Mucosa of descending colon (tissue), 3 donors: ENCODE results near the gene NIPSNAP2. TPM values are rescaled to one million over a fixed set of nuclear protein-coding genes. Genes with fewer than 3 reads are reported as not detected.
"Not testable (repeated sequence)": the region's sequence is repeated elsewhere in the genome, so short reads cannot be mapped to it uniquely, and the experiment has no call there.

ENCODE experiments used
- ATAC-seq: fragments of 200-7000 bp; cut with Tn5 transposase; one replicate; pipeline ENCODE4 v1.9.1; 2020; ENCODE audit warnings: mild to moderate bottlenecking, moderate library complexity
- DNase-seq, 3 donors: peaks; one replicate each; pipeline ENCODE4 v3.0.0-alpha.2; 2020
- H3K36me3 ChIP-seq: fragments of 200-600 bp; one replicate; pipeline ENCODE4 v1.8.0; 2021; ENCODE audit warnings: low read depth, mild to moderate bottlenecking
- H3K4me1 ChIP-seq: fragments of 200-600 bp; one replicate; pipeline ENCODE4 v1.8.0; 2021; ENCODE audit warnings: low read depth, mild to moderate bottlenecking
- H3K4me3 ChIP-seq: fragments of 200-600 bp; one replicate; pipeline ENCODE4 v1.8.0; 2021; ENCODE audit warnings: mild to moderate bottlenecking
- H3K9me3 ChIP-seq: fragments of 200-600 bp; one replicate; pipeline ENCODE4 v1.8.0; 2021; ENCODE audit warnings: mild to moderate bottlenecking
- intact Hi-C, 2 donors: fragments of 100-400 bp; cut with DNase I in 1 of 2; cut with micrococcal nuclease in 1 of 2; formaldehyde crosslinking; loops; one replicate each; pipeline versions ENCODE4 v1.11.0 to v1.11.1; 2022; cut with DNase I, micrococcal nuclease
- total RNA-seq, 3 donors: library from RNA; stranded (reverse); fragmentation: NEBNext Ultra II Directional in 2 of 3; extraction: Animal tissue kit (Norgen Biotek cat#: 25700) in 2 of 3; gene quantifications; one replicate each; pipeline versions ENCODE4 v1.2.1 to v1.2.4, GENCODE V29; 2021 to 2023
- TF ChIP-seq, protein P1 (sequence below): fragments of 200-600 bp; IDR thresholded peaks from one replicate; pipeline ENCODE4 v1.8.0; 2022; ENCODE audit warnings: antibody characterized with exemption, mild to moderate bottlenecking
- donor health status: DM: no; HTN: no; CAD: no; lungs with moderate emphysema.
- donor health status: DM: no; HTN: no; CAD: no.
- donor health status: DM: no; HTN: yes; CAD: no.

Gene NIPSNAP2
- total RNA-seq, 3 donors from 2014 or later: 59.4 to 101 (median 60.8) TPM

DNA sequence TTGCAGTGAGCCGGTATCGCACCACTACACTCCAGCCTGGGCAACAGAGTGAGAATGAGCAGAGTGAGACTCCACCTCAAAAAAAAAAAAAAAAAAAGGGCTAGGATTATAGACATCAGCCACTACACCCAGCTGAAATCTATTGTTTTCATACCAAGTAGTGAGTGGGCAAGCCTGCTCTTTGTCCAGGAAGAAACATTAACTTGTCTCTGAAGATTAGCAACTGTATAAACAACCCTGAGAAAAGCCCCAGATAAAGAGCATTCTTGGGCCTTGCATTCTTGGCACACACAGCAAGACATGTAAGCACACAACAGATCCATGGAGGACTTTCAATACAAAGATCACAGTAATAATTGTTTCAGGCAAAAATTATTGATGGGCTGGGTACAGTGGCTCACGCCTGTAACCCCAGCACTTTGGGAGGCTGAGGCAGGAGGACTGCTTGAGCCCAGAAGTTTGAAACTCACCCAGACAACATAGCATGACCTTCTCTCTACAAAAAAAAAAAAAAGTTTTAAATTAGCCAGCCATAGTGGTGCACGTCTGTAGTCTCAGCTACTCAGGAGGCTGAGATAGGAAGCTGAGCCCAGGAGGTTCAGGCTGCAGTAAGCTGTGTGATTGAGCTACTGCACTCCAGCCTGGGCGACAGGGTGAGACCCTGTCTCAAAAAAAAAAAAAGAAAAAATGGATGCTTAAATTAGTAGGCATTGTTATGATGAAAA, 82.5 kb downstream of the NIPSNAP2 start:
- H3K36me3 ChIP-seq: peaks cover 4% of the 10 kb centered on the region
- DNase-seq (no peak), ATAC-seq (no peak)
- H3K9me3 ChIP-seq: no peaks in the 10 kb centered on the region
- intact Hi-C loops: no loop called here
- peaks cover 33% of the 10 kb centered on the region for H3K4me1 ChIP-seq
- no peak overlapping the region for H3K4me3 ChIP-seq
- TF ChIP-seq, protein P1, sequence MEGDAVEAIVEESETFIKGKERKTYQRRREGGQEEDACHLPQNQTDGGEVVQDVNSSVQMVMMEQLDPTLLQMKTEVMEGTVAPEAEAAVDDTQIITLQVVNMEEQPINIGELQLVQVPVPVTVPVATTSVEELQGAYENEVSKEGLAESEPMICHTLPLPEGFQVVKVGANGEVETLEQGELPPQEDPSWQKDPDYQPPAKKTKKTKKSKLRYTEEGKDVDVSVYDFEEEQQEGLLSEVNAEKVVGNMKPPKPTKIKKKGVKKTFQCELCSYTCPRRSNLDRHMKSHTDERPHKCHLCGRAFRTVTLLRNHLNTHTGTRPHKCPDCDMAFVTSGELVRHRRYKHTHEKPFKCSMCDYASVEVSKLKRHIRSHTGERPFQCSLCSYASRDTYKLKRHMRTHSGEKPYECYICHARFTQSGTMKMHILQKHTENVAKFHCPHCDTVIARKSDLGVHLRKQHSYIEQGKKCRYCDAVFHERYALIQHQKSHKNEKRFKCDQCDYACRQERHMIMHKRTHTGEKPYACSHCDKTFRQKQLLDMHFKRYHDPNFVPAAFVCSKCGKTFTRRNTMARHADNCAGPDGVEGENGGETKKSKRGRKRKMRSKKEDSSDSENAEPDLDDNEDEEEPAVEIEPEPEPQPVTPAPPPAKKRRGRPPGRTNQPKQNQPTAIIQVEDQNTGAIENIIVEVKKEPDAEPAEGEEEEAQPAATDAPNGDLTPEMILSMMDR: no peak

DNA sequence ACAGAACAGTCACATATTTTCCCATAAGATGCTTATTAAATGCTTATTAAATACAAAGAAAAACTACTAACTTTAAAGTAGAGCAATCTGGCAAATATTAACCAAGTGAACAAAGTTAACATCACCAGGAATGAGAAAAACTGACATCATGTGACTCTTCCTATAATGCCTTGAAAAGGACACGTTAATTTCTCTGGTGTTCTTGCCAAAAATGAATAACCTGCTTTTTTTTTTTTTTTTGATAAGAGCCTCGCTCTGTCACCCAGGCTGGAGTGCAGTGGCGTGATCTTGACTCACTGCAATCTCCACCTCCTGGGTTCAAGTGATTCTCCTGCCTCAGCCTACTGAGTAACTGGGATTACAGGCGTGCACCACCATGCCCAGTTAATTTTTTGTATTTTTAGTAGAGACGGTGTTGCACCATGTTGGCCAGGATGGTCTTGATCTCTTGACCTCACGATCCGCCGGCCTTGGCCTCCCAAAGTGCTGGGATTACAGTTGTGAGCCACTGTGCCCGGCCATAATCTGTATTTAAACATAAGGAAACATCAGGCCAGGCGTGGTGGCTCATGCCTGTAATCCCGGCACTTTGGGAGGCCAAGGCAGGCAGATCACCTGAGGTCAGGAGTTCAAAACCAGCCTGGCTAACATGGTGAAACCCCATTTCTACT, 83.2 kb downstream of the NIPSNAP2 start:
- H3K4me1 ChIP-seq: peaks cover 34% of the 10 kb centered on the region
- ATAC-seq, DNase-seq, intact Hi-C loops, H3K9me3 ChIP-seq, H3K4me3 ChIP-seq, H3K36me3 ChIP-seq: not testable (repeated sequence)

DNA sequence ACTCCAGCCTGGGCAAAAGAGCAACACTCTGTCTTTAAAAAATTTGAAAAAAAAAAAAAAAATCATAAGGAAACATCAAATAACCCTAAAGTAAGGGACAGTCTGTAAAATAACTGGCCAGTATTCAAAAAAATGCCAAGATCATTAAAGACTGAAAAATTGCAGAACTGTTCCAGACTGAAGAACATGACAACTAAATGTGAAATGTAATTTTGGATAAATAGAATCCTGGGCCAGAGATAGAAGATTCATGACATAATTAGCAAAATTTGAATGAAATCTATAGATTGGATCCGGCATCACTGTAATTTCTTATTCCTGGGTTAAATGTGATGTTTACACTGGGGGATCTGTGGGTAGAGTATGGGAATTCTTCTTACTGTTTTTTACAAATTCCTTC, 83.9 kb downstream of the NIPSNAP2 start:
- peaks cover 39% of the 10 kb centered on the region for H3K4me1 ChIP-seq
- intact Hi-C loops: no loop called here
- no peak for DNase-seq

DNA sequence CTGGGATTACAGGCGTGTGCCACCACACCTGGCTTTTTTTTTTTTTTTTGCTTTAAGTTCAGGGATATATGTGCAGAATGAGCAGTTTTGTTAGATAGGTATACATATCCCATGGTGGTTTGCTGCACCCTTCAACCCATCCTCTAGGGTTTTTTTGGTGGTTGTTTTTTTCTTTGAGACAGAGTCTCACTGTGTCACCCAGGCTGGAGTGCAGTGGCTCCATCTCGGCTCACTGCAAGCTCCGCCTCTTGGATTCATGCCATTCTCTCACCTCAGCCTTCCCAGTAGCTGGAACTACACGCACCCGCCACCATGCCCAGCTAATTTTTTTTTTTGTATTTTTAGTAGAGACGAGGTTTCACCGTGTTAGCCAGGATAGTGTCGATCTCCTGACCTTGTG, 84.4 kb downstream of the NIPSNAP2 start:
- H3K36me3 ChIP-seq, H3K4me3 ChIP-seq, ATAC-seq, intact Hi-C loops, H3K9me3 ChIP-seq: not testable (repeated sequence)
- H3K4me1 ChIP-seq: peaks cover 39% of the 10 kb centered on the region
- peak in 2 of 3 donors; percentile 61 to 78 for DNase-seq

More for the DNA sequence above, 83.9 kb downstream of the NIPSNAP2 start:
- TF ChIP-seq, protein P1: no peak
- Histone ChIP-seq H3K36me3 (peaks cover 4% of the 10 kb centered on the region), H3K4me3 (no peak overlapping the region), H3K9me3 (no peaks in the 10 kb centered on the region)
- ATAC-seq: no peak

Other genes starting within 250 kb of the NIPSNAP2 start
- gene SEPTIN14, start 101.8 kb upstream of the NIPSNAP2 start, total RNA-seq: not detected
- 1 to 10 TPM; 2.0 to 4.3 (median 2.1) TPM for gene ZNF713, start 77.1 kb upstream of the NIPSNAP2 start, total RNA-seq
- gene MRPS17, start 12.7 kb upstream of the NIPSNAP2 start, total RNA-seq: 10 to 100 TPM; 11.5 to 14.3 (median 11.5) TPM
- gene PSPH, start 86.9 kb downstream of the NIPSNAP2 start, total RNA-seq: 10 to 100 TPM in 2 of 3 donors, 1 to 10 TPM in 1; 8.0 to 12.0 (median 11.4) TPM
- gene CCT6A, start 87.2 kb downstream of the NIPSNAP2 start, total RNA-seq: 10 to 100 TPM; 62.7 to 92.1 (median 83.4) TPM
- gene SUMF2, start 99.7 kb downstream of the NIPSNAP2 start, total RNA-seq: 100 to 1,000 TPM in 2 of 3 donors, 10 to 100 TPM in 1; 91.6 to 122 (median 101) TPM
- gene PHKG1, start 128.4 kb downstream of the NIPSNAP2 start, total RNA-seq: 10 to 100 TPM in 1 of 3 donors, 1 to 10 TPM in 1, under 1 TPM in 1; 0.58 to 11.6 (median 2.0) TPM
- gene CHCHD2, start 141.9 kb downstream of the NIPSNAP2 start, total RNA-seq: 100 to 1,000 TPM; 233 to 287 (median 282) TPM
- 1 to 10 TPM in 2 of 3 donors, not detected in 1; 1.1 to 1.6 TPM for gene NUPR2, start 151.8 kb downstream of the NIPSNAP2 start, total RNA-seq